ENCODE results near the gene MAPK14. TPM values are rescaled to one million over a fixed set of nuclear protein-coding genes. Genes with fewer than 3 reads are reported as not detected.

Gene MAPK14
- total RNA-seq, 2 donors from 2014 or later: 43.7 to 48.1 TPM

DNA sequence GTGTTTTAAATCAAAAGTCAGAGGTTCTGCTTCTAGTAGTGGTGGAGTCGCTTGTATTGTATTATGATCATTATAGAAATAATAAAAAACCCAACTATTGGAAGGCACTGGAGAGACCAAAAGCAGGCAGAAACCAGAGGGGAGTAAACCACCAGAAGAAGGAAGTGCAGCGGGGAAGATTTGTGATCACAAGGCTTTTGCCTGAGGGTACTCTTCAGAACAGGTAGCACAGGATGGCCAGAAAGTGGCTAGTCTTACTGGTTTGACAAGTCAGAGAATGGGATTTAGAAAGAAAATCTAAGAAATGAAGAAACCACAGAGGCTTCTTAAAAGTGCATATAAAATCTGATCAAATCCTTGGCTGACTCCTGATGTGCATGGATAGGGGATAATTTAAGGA lies 126.7 kb downstream of the MAPK14 start:
- H3K4me3 Mint-ChIP-seq: no peak overlapping the region
- ATAC-seq (no peak), DNase-seq (no peak)
- H3K36me3 Mint-ChIP-seq (ENCODE audit: low read depth): peaks cover 2% of the 10 kb centered on the region
- no peaks in the 10 kb centered on the region for H3K9me3 ChIP-seq (ENCODE audit: control insufficient read depth, low read length, poor library complexity, severe bottlenecking)
- peaks cover 3% of the 10 kb centered on the region for H3K4me1 Mint-ChIP-seq
- no peak overlapping the region for H3K27ac Mint-ChIP-seq
- H3K27me3 Mint-ChIP-seq: no peaks in the 10 kb centered on the region

DNA sequence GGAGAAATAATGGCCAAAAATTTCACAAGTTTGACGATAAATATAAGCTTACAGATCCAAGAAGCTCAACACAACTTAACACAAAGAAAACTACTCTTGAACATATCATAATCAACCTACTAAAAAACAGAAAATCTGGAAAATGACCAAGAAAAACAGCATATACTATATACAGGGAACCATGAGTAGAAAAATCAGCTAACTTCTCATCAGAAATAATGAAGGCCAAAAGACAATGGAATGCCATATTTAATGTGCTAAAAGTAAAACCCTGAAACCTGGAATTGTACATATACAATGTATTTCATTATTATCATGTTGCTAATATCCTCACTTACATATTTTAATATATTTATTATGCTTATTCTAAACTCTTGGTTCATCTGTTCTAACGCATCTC lies 128.1 kb downstream of the MAPK14 start:
- H3K9me3 ChIP-seq (ENCODE audit: control insufficient read depth, low read length, poor library complexity, severe bottlenecking): peaks cover 3% of the 10 kb centered on the region
- peaks cover under 1% of the 10 kb centered on the region for H3K4me1 Mint-ChIP-seq
- peaks cover 2% of the 10 kb centered on the region for H3K36me3 Mint-ChIP-seq (ENCODE audit: low read depth)
- no peak overlapping the region for H3K4me3 Mint-ChIP-seq
- DNase-seq: no peak
- no peaks in the 10 kb centered on the region for H3K27me3 Mint-ChIP-seq
- H3K27ac Mint-ChIP-seq: no peak overlapping the region
- no peak for ATAC-seq

DNA sequence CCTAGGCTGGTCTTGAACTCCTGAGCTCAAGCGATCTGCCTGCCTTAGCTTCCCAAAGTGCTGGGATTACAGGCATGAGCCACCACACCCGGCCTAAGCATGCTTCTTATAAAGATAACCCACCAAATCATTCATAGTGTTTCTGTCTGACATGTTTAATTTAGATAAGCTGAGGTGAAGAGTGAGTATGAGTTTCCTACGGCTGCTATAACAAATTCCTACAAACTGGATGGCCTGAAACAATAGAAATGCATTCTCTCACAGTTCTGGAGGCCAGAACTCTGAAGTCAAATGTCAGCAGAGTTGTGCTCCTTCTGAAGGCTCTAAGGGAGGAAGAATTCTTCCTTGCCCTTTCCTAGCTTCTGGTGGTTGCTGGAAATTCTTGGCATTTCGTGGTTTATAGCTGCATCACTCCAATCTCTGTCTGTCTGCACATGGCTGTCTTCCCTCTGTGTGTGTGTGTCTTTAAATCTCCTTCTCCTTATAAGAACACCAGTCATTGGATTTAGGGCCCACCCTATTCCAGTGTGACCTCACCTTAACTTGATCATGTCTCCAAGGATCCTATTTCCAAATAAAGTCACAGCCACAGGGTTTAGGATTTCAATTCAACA lies 132.6 kb downstream of the MAPK14 start:
- Mint-ChIP-seq H3K27me3 (no peaks in the 10 kb centered on the region), H3K27ac (no peak overlapping the region), H3K4me3 (no peak overlapping the region), H3K36me3 (ENCODE audit: low read depth) (peaks cover 2% of the 10 kb centered on the region), H3K4me1 (no peaks in the 10 kb centered on the region)
- DNase-seq (no peak), ATAC-seq (no peak)
- peaks cover 3% of the 10 kb centered on the region for H3K9me3 ChIP-seq (ENCODE audit: control insufficient read depth, low read length, poor library complexity, severe bottlenecking)

Other genes with a start within 250 kb of the MAPK14 start
- gene CLPSL1, start 246.8 kb upstream of the MAPK14 start, total RNA-seq: not detected
- not detected for gene CLPS, start 230.5 kb upstream of the MAPK14 start, total RNA-seq
- gene LHFPL5, start 222.5 kb upstream of the MAPK14 start, total RNA-seq: not detected
- gene SRPK1, start 106.7 kb upstream of the MAPK14 start, total RNA-seq: 10 to 100 TPM; 44.9 to 46.4 TPM
- gene SLC26A8, start 3.2 kb upstream of the MAPK14 start, total RNA-seq: under 1 TPM in 1 of 2 donors, not detected in 1; 0.37 TPM
- gene MAPK13, start 102.7 kb downstream of the MAPK14 start, total RNA-seq: 10 to 100 TPM; 32.1 to 33.7 TPM
- 10 to 100 TPM; 27.6 to 30.6 TPM for gene BRPF3, start 168.9 kb downstream of the MAPK14 start, total RNA-seq
- gene PNPLA1, start 242.3 kb downstream of the MAPK14 start, total RNA-seq: under 1 TPM in 1 of 2 donors, not detected in 1; 0.15 TPM

Data from T-helper 17 cell (primary cell).